Transverse colon (tissue), 4 donors: ENCODE results near the gene TRPV4.

ENCODE experiments used
- CTCF ChIP-seq, 5 experiments: fragments of 200-600 bp in 3 of 5; fragments of 450-650 bp in 2 of 5; sonication (generic) in 3 of 5; IDR thresholded peaks; 1 replicate in 2 of 5; 2 replicates in 3 of 5; pipeline ENCODE4 v1.5.1; 2016 to 2017; ENCODE audit warnings: antibody characterized with exemption in 5 of 5, inconsistent platforms in 3 of 5, mild to moderate bottlenecking in 2 of 5, moderate library complexity in 1 of 5
- EP300 ChIP-seq: sonication (generic); formaldehyde crosslinking; IDR thresholded peaks from one replicate; pipeline ENCODE4 v1.6.1; 2017; ENCODE audit warnings: antibody characterized with exemption, low read depth
- POLR2A ChIP-seq: fragments of 450-650 bp; IDR thresholded peaks from one replicate; pipeline ENCODE4 v1.6.1; 2016; ENCODE audit warnings: antibody characterized with exemption, mild to moderate bottlenecking, moderate library complexity
- POLR2AphosphoS5 ChIP-seq, 3 donors: sonication (generic); formaldehyde crosslinking; IDR thresholded peaks; one replicate each; pipeline ENCODE4 v1.6.1; 2016; ENCODE audit warnings: antibody characterized with exemption in 3 of 3

GRCh38 chr12:109813810-109814416 is 19.3 kb downstream of the TRPV4 start:
- no peak for TF ChIP-seq POLR2A
- no peak for TF ChIP-seq CTCF (IDR thresholded peaks at IDR 0.05)
- no peak for TF ChIP-seq EP300
- no peak for TF ChIP-seq POLR2AphosphoS5 (IDR thresholded peaks at IDR 0.05)
